ENCODE data around the gene TPRG1. TPM values are rescaled to one million over a fixed set of nuclear protein-coding genes. Genes with fewer than 3 reads are reported as not detected.

TPRG1 gene
- total RNA-seq, 2 experiments from 2014 or later: 2.1 to 2.9 TPM

- Histone ChIP-seq H3K4me3 (ENCODE audit: low read length) (no peak overlapping the region), H3K4me1 (ENCODE audit: insufficient read depth, low read length) (peaks cover 5% of the 10 kb centered on the region), H3K27me3 (ENCODE audit: control insufficient read depth in 1 of 2, insufficient read depth in 2 of 2, low read length in 2 of 2) (no peaks in the 10 kb centered on the region), H3K9me3 (ENCODE audit: control insufficient read depth in 1 of 2, insufficient read depth in 1 of 2, low read length in 2 of 2) (no peaks in the 10 kb centered on the region), H3K27ac (ENCODE audit: low read depth in 1 of 2, low read length in 2 of 2) (no peak overlapping the region), H3K36me3 (ENCODE audit: insufficient read depth, low read length) (no peaks in the 10 kb centered on the region)
- ChIA-PET POLR2A (no interaction called here), CTCF (no interaction called here)
- Mint-ChIP-seq H3K36me3 (ENCODE audit: low read depth) (no peaks in the 10 kb centered on the region), H3K27ac (no peak overlapping the region), H3K9me3 (no peaks in the 10 kb centered on the region), H3K4me3 (no peak overlapping the region), H3K4me1 (ENCODE audit: low read depth) (peaks cover 22% of the 10 kb centered on the region), H3K27me3 (no peaks in the 10 kb centered on the region)
- no peak for ATAC-seq (ENCODE audit: poor library complexity)
- intact Hi-C loops (cut with DNase I, micrococcal nuclease): no loop called here
- DNase-seq: no peak
- TF ChIP-seq CTCF (IDR thresholded peaks at IDR 0.05): no peak
These were observed 2.0 kb upstream of the TPRG1 start for GRCh38 chr3:189169728-189170127.

GRCh38 chr3:189170559-189170958, 1.2 kb upstream of the TPRG1 start:
- no peak for TF ChIP-seq CTCF (IDR thresholded peaks at IDR 0.05)
- no peaks in the 10 kb centered on the region for H3K9me3 ChIP-seq (ENCODE audit: control insufficient read depth in 1 of 2, insufficient read depth in 1 of 2, low read length in 2 of 2)
- Mint-ChIP-seq H3K4me1 (ENCODE audit: low read depth) (peaks cover 22% of the 10 kb centered on the region), H3K27me3 (no peaks in the 10 kb centered on the region), H3K27ac (no peak overlapping the region), H3K9me3 (no peaks in the 10 kb centered on the region), H3K4me3 (no peak overlapping the region), H3K36me3 (ENCODE audit: low read depth) (no peaks in the 10 kb centered on the region)
- ChIA-PET POLR2A (no interaction called here), CTCF (no interaction called here)
- peaks cover 5% of the 10 kb centered on the region for H3K4me1 ChIP-seq (ENCODE audit: insufficient read depth, low read length)
- no peak overlapping the region for H3K27ac ChIP-seq (ENCODE audit: low read depth in 1 of 2, low read length in 2 of 2)
- DNase-seq (no peak), ATAC-seq (ENCODE audit: poor library complexity) (no peak)
- H3K4me3 ChIP-seq (ENCODE audit: low read length): no peak overlapping the region
- intact Hi-C loops (cut with DNase I, micrococcal nuclease): no loop called here
- H3K27me3 ChIP-seq (ENCODE audit: control insufficient read depth in 1 of 2, insufficient read depth in 2 of 2, low read length in 2 of 2): no peaks in the 10 kb centered on the region
- H3K36me3 ChIP-seq (ENCODE audit: insufficient read depth, low read length): no peaks in the 10 kb centered on the region

GRCh38 chr3:189172668-189173419, 1.1 kb downstream of the TPRG1 start:
- POLR2A ChIA-PET: no interaction called here
- ATAC-seq (ENCODE audit: poor library complexity): peak; percentile 58
- H3K27ac Mint-ChIP-seq: peak overlapping the region; percentile 74

More at GRCh38 chr3:189172668-189173419, 1.1 kb downstream of the TPRG1 start:
- Mint-ChIP-seq H3K4me1 (ENCODE audit: low read depth) (peaks cover 22% of the 10 kb centered on the region), H3K36me3 (ENCODE audit: low read depth) (no peaks in the 10 kb centered on the region), H3K27me3 (no peaks in the 10 kb centered on the region), H3K9me3 (no peaks in the 10 kb centered on the region), H3K4me3 (no peak overlapping the region)
- H3K27ac ChIP-seq (ENCODE audit: low read depth in 1 of 2, low read length in 2 of 2): no peak overlapping the region
- intact Hi-C loops (cut with DNase I, micrococcal nuclease): no loop called here
- H3K4me1 ChIP-seq (ENCODE audit: insufficient read depth, low read length): peaks cover 5% of the 10 kb centered on the region
- H3K9me3 ChIP-seq (ENCODE audit: control insufficient read depth in 1 of 2, insufficient read depth in 1 of 2, low read length in 2 of 2): no peaks in the 10 kb centered on the region
- no peak for TF ChIP-seq CTCF (IDR thresholded peaks at IDR 0.05)
- CTCF ChIA-PET: no interaction called here
- no peak for DNase-seq
- no peak overlapping the region for H3K4me3 ChIP-seq (ENCODE audit: low read length)
- no peaks in the 10 kb centered on the region for H3K27me3 ChIP-seq (ENCODE audit: control insufficient read depth in 1 of 2, insufficient read depth in 2 of 2, low read length in 2 of 2)
- H3K36me3 ChIP-seq (ENCODE audit: insufficient read depth, low read length): no peaks in the 10 kb centered on the region
